NCI-H2196 treated with DMSO at 0.1 percent for 48 hours (cell line): Measurements from ENCODE around the gene TOR4A.
"Not testable (repeated sequence)": the region's sequence is repeated elsewhere in the genome, so short reads cannot be mapped to it uniquely, and the experiment has no call there.

Experiments used
- DNase-seq: peaks from one replicate; lab custom pipeline; 2025; ENCODE audit not compliant: unreplicated experiment; lab: John Stamatoyannopoulos, UW

TOR4A gene

GRCh38 chr9:137237759-137238726 is 39.5 kb upstream of the TOR4A start:
- DNase-seq = peak; percentile 80

- DNase-seq = not testable (repeated sequence)
These were observed 37.9 kb upstream of the TOR4A start for GRCh38 chr9:137239541-137240200.

GRCh38 chr9:137240318-137240840 is 37.1 kb upstream of the TOR4A start:
- DNase-seq = peak; percentile 32

- peak; percentile 99 for DNase-seq
These were observed 36.6 kb upstream of the TOR4A start, which contains the start of gene TUBB4B for GRCh38 chr9:137240841-137241489. Gene TUBB4B (plus strand): TSS chr9:137241287. CDS start chr9:137241361, 74 bp downstream.

GRCh38 chr9:137241490-137242268 is 35.8 kb upstream of the TOR4A start:
- no peak for DNase-seq

- no peak for DNase-seq
These were observed 35.0 kb upstream of the TOR4A start for GRCh38 chr9:137242269-137243203.

GRCh38 chr9:137243266-137243625 is 34.3 kb upstream of the TOR4A start:
- not testable (repeated sequence) for DNase-seq

- DNase-seq = no peak
These were observed 33.7 kb upstream of the TOR4A start for GRCh38 chr9:137243626-137244485.

- no peak for DNase-seq
These were observed 32.8 kb upstream of the TOR4A start for GRCh38 chr9:137244486-137245449.

GRCh38 chr9:137245450-137246421 is 31.8 kb upstream of the TOR4A start:
- no peak for DNase-seq

GRCh38 chr9:137247135-137247915 is 30.2 kb upstream of the TOR4A start:
- DNase-seq = peak; percentile 31

- DNase-seq = no peak
These were observed 29.7 kb upstream of the TOR4A start for GRCh38 chr9:137247916-137248175.

GRCh38 chr9:137250329-137251193 is 27.0 kb upstream of the TOR4A start:
- DNase-seq = no peak

GRCh38 chr9:137251194-137251461 is 26.4 kb upstream of the TOR4A start, which contains the start of gene STPG3:
Gene STPG3 (plus strand): TSS chr9:137251286. CDS start chr9:137251287, 1 bp downstream.
- no peak for DNase-seq
